SKM-1 treated with dmso at 0.1 percent for 144 hours (cell line): ENCODE measurements around the gene AKAP4.
A peak's percentile ranks its signal among the peaks of the same experiment; 100 is the strongest.

Experiments used
- DNase-seq: peaks from one replicate; lab custom pipeline; 2025; ENCODE audit not compliant: unreplicated experiment; lab: John Stamatoyannopoulos, UW

AKAP4 gene, protein sequence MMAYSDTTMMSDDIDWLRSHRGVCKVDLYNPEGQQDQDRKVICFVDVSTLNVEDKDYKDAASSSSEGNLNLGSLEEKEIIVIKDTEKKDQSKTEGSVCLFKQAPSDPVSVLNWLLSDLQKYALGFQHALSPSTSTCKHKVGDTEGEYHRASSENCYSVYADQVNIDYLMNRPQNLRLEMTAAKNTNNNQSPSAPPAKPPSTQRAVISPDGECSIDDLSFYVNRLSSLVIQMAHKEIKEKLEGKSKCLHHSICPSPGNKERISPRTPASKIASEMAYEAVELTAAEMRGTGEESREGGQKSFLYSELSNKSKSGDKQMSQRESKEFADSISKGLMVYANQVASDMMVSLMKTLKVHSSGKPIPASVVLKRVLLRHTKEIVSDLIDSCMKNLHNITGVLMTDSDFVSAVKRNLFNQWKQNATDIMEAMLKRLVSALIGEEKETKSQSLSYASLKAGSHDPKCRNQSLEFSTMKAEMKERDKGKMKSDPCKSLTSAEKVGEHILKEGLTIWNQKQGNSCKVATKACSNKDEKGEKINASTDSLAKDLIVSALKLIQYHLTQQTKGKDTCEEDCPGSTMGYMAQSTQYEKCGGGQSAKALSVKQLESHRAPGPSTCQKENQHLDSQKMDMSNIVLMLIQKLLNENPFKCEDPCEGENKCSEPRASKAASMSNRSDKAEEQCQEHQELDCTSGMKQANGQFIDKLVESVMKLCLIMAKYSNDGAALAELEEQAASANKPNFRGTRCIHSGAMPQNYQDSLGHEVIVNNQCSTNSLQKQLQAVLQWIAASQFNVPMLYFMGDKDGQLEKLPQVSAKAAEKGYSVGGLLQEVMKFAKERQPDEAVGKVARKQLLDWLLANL

DNA sequence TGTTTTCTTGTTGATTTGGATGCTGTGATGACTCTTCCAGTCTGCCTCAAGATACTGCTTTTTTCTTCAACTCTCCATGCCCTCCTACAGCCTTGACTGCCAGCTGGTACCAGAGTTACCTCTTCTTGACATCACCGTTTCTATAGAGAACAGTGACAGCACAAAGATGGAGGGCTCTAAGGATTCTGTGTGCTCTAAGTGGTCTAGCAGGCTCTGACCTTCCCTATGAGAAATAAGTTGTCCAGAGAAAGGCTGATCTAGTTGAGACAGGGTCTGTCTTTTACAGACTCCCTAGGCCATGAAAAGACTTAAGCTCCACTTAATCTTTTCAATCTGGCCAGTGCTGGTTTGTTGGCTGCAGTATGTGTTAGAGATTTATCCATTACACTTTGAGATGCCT lies at the start of gene AKAP4:
Gene AKAP4, minus strand, starts transcription at position 101 of the 400 bp plus-strand sequence. CDS start 118 bp downstream, outside the sequence.
- no peak for DNase-seq

DNA sequence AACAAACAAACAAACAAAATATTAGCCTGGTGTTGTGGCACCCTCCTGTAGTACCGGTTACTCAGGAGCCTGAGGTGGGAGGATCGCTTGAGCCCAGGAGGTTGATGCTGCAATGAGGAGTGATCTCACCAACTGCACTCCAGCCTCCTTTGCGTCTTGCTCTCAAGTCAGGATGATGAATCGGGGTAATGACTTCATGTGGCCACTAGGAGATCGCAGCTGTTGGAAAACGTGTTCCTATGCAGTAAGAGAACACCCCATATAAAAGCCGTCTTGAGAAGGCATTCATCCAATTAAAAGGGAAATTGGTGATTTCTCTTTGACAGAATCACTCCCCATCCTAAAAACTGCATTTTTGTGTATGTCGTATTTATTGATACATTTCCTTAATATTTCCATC lies 10.7 kb upstream of the AKAP4 start:
- no peak for DNase-seq

DNA sequence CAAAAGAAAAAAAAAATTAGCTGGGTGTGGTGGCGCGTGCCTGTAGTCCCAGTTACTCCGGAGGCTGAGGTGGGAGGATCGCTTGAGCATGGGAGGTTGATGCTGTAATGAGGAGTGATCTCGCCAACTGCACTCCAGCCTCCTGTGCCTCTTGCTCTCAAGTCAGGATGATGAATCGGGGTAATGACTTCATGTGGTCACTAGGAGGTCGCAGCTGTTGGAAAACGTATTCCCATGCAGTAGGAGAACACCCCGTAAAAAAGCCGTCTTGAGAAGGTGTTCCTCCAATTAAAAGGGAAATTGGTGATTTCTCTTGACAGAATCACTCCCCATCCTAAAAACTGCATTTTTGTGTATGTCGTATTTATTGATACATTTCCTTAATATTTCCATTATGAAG lies 5.9 kb upstream of the AKAP4 start:
- no peak for DNase-seq

DNA sequence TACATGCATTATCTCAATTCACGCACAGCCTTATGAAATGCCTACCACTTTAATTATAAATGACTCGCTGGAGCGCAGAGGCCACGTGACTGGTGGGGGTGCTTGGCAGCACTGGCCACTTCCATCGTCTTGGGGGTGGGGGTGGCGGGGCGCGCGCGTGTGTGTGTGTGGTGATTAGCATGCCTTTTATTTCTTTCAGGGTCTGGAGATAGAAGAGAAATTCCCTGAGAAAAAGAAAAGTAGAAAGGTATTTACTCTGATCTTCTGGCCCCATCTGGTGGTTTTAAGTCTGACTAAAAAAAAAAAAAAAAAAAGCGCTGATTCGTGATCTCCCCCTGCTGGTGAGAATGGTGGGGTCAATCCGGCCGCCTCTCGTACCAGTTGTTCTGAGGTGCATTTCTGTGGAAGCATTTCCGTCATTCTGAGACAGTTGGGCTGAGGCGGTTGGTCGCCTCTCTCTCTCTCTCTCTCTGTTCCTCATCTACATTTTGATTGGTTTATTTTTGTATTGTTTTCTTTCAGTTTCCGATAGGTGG lies 3.6 kb upstream of the AKAP4 start, which contains the start of gene CCNB3:
Gene CCNB3, plus strand, starts transcription at position 402 of the 536 bp plus-strand sequence. CDS start 80,399 bp downstream, outside the sequence.
- peak; percentile 39 for DNase-seq

DNA sequence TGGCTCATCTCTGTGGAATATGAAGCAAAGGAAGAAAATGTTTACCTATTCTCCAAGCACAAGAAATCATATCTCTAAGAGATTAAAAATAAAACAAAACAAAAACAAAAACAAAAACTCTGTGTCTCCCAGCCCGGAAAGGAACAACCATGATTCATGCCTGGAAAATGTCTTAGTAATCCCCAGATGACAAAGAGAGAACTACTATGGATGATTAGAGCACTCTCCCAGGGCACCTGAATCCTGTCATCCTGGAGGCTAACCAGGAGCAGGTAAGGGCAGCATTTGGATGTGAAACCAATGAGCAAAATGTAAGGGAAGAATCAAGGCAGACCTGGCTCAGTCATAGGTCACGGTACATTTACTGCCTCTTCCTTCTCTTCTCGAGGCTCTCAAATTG lies 1.7 kb upstream of the AKAP4 start:
- DNase-seq = no peak

DNA sequence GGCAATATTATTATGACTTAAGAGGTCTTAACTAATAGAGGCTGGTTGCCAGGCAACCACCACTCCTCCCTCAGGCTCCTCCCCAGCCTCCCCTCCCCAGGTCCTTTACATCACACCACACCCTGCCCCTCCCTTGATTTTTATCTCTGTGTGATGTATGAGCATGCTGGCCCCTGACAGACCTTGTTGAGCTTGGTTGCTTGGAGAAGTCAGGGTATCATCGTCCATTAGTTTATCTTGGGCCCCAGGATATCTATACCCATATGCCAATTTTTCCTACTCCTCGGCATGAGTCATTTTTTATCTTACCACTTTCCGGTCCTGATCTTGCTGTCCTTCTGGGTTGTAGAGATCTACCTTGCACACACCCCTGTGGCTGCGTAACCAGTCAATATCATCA lies 2.5 kb downstream of the AKAP4 start:
- no peak for DNase-seq

DNA sequence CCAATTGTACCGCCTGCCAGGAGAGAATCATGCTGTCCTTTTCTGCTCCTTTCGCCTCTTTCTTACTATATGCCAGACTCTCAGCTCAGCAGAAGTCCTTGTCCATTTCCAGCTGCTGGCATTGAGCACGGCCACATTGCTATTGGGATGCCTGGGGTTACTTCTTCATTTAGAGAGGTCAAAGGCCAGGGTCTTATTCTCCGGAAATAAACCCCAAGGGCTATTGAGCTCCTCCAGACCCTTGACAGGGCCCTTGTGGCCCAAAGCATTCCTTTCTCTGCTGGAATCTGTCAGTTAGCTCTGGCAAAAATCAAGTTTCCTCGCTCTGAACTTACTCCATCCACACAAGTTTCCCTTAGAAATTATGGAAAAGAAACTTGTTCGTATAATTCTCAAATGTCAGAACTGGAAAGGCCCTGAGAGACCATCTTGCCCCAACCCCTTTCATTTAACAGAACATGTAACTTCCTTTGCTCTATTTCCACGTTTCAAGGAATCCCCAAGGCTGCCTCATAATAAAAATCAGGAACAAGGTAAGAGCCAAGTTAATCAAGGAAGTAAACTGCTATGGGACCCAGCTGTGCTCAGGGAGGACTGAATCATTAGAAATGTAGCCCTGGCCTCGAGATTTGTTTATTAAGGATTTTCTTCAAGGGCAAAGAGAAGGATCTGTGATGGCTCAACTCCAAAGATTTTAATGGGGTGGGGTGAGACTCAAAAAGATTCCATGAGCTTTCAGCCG lies 11.8 kb downstream of the AKAP4 start:
- DNase-seq = no peak

DNA sequence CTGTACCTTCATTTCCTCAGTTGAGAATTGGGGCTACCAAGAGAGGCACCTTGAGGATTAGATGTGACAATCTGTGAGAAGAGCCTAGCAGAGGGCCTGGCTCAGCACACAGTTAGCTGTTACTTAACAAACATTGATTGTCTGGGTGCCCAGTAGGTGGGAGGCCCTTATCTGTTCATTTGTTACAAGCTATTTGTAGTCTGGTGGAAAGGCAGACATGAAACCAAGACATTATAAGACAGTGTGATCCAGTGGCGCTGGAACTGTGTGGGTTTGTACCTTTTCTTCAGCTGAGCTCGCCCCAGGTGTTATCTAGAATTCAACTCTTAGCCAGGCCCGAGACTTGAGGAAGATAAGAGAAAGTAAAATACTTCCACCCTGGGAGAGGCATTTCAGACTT lies 16.9 kb downstream of the AKAP4 start:
- DNase-seq = no peak

DNA sequence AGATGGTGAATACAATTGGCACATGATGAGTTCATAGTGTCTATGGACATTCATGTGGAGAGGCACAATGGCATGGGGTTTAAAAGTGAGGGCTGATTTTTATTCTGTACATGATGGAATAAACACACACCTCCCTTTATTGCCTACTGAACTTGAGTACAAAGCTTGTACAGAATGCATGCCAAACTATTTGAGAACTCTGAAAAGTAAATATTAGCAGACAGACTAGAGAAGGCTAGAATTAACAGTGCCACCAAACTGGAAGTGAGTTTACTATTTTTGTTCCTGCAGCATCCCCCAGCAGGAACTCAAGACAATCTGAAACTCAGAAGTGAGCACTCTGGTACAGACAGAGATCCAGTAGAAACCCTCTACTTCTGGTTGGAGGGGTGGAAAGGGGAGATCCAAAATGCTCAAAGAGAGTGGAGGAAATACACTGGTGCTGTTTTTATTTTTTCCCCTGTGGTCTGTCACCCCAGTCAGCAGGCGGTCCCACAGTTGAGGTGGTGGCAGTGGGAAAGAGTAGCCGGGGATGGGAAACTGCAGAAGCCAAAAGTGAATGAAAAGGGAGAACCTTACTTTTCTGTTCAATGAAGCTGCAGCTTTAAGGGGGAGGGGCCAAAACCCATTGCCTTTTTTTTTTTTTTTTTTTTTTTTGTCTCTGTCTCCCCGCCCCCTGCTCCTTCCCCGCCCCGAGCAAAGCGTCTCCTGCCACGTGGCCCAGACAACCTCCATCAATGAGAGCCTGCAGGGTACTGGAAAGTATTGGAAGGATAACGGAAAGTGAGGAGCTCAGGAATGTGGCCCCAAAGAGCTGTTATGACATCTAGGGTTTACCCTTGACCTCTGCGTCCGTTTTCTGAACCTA lies 20.5 kb downstream of the AKAP4 start:
- no peak for DNase-seq

DNA sequence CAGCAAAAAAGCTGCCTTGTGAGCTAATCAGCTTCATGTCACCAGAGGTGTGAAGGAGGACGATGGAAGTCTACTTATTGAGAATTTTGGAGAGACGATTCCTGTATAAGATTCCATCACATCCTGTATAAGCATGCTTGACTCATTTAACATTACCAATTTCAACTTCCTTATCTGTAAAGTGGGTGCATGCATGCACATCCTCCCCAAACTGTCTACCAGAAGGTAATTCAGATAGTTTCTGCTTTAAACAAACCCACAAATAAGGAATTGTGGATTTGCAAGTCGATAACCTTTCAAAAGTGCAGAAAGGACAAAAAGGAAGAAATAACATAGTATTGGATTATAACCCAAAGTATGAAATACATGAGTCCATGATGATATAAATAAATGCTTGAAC lies 31.1 kb downstream of the AKAP4 start:
- DNase-seq = no peak

DNA sequence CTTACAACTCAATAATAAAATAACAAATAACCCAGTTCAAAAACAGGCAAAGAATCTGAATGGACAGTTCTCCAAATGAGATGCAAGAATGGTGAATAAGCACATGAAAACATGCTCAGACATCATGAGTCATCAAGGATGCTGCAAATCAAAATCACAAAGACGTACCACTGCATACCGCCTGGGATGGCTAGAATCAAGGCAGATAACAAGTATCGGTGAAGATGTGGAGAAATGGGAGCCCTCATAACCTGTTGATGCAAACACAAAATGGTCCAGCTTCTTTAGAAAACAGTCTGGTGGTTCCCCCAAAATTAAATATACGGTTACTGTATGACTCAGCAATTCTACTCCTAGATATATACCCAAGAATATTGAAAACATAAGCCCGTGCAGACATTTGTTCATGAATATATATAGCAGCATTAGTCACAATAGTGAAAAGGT lies 32.5 kb downstream of the AKAP4 start:
- no peak for DNase-seq

DNA sequence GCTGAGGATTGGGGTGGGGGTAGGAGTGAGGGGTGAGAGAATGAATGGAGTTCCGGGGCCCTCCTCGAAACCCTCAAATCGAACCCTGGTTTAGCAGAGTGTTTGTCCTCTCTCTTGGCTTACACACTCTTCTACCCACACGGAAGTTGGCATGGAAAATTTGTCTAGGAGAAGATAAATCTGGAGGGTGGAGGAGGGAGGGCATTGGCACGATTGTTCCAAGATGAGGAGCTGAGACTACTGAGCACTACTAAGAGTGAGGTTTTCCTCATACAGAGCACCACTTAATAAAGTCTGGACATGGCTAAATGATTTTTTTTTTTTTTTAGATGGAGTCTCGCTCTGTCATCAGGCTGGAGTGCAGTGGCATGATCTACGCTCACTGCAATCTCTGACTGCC lies 33.4 kb downstream of the AKAP4 start:
- DNase-seq = no peak

DNA sequence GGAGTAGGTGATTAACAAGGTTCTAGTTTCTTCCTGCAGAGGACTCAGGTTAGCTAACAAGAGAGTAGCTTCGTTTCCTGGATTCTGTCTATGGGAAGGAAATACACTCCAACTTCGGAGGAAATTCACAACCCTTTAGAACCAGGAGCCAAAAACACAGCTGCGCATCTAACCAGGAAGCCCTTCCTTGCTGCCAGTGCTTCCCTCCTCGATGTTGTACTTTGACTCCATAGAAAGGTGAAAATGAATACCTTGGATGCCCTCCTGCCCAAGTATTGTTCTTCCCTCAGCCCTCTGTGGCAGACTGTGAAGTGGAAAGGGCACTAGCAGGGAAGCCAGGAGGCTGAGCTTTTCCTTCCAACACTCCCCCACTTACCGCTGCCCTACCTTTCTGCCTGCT lies 35.1 kb downstream of the AKAP4 start:
- no peak for DNase-seq

DNA sequence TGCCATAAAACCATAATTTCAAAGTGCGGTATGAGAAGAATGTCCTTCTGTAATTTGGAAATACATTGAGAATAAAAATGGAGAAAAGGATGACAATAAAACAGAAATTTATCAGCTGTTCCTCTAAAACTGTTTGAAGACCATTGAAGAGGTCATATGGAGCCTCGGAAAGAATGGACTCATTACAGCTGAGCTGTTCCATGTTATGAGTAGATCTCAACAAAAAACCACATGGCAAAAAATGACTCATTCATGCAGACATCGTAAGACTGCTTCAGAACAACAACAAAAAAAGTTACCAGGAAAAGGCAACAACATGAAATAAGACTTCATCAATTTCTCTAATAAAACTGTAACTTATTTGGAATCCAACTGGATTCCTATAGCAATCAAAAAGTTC lies 39.7 kb downstream of the AKAP4 start:
- no peak for DNase-seq

DNA sequence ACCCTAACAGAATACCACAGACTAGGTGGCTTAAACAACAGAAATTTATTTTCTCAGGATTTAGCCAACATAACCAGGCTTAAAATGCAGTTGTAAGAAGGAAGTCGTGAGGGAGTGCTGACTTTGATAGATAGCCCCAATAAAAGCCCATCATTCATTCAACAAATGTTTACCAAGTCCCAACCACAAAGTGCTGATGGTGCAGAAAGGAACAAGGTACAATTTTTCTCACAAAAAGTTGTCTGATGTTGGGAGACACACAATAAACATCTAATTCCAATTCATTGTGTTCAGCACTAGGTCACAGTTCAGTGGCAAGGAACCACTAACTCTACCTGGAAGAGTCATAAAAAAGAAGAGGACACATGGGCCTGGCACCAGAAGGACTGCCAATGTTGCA lies 42.2 kb downstream of the AKAP4 start:
- DNase-seq = no peak

DNA sequence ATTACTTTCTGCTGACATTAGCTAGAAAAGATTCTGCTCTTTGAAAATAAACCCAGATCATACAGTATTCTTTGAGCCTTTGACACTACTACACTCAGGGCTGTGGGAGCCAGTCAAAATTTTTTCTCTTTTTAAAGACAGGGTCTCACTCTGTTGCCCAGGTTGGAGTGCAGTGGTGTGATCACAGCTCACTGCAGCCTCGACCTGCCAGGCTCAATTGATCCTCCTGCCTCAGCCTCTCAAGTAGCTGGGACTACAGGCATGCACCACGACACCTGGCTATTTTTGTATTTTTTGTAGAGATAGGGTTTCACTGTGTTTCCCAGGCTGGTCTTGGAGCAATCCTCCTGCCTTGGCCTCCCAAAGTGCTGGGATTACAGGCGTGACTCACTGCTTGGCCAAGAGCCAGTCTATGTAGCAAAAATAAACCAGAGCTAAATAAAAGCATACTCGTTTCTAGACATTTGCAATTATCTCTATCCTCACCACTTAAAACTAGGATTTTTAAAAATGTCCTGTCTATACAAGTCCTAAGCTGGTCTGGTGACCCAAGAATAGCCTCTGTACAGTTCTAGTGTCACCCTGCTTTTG lies 43.2 kb downstream of the AKAP4 start:
- no peak for DNase-seq

DNA sequence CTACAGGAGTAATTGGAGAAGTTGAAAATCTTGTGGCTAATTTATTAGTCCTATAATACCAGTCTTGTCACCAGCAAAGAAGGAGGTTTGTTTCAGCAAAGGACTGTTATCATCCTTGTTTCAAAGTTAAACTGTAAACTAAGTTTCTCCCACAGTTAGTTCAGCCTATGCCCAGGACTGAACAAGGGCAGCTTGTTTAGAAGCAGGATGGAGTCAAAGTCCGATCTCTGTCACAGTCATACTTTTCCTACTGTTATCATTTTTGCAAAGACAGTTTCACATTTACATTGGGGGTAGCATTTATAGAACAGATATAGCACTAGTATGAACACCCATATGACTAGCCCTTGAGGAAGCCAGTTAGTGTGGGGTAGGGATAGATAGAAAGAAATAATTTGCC lies 46.4 kb downstream of the AKAP4 start:
- no peak for DNase-seq

DNA sequence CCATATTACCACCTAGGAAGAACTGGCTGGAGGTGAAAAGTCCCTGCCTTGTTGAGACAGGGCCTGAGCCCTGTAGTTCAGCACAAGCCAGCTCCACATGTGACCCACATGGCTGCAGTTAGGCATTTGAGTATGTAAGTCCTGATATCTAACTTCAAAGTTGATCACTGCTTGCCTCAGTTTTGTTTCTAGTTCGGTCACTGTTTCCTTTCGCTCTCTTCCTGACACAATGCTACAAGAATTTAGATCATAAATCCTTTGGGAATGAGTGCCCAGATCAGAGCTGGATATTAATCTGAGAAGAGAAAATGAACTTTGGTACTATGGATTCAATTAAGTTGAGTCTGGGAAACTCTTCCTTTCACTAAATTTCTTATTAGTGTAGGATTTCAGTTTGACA lies 48.4 kb downstream of the AKAP4 start:
- DNase-seq = no peak

DNA sequence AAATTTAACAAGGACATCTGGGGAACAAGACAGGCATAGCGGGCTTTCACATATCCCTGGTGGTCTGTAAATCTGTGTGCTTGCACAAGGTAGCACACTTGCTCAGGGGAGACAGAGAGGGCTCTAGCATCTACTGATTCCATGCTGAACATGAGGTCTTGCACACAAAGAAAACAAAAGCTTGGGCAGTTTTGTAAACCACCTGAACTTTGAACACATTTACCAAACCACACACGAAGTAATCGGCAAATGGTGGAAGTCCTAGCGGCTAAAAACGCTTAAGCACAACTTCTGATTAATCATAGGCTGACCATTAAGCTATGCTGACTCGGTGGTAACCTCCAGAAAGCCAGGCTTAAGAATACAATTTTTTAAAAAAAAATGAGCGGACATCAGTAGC lies 52.8 kb downstream of the AKAP4 start:
- no peak for DNase-seq
